Fibroblast of the conjunctiva (primary cell): Measurements from ENCODE around the gene ANO4.

Experiments used
- DNase-seq: peaks from one replicate; pipeline ENCODE4 v3.0.0-alpha.2; 2010; ENCODE audit warnings: low read depth

ANO4 gene

DNA sequence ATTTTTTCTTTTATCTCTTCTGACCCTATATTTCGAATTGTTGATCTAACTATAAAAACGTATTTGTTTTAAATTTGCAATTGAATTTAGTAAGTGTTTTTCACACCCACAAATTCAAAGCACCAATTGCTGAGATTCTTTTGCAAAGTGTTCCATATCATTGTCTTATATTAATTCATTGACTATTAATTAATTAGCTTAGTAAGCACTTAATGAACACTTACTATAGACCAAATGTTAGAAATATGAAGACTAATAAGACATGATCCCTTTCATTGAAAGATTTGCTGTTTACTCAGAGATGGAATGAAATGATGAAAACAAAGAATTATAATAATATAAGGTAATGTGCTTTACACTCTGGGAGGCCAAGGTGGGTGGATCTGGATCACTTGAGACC lies 14.2 kb downstream of the ANO4 start:
- no peak for DNase-seq

DNA sequence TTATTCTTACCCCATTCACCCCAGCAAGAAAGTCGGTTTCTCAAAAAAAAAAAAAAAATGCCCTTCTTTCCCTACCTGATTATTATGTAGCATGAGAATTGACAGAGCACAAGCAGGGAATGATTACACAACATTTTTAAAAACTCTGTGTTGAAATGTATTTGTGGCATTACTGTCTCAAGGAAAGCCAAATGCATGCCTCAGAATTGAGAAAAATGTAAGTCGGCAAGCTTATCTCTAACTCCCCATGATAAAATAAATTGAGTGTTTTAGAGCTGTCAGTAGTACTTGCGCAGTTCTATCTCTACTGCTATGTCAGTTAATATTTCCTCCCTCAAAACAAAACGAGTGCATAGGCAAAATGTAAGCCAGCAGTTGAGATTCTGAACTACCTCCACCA lies 25.7 kb downstream of the ANO4 start:
- DNase-seq, result no peak

DNA sequence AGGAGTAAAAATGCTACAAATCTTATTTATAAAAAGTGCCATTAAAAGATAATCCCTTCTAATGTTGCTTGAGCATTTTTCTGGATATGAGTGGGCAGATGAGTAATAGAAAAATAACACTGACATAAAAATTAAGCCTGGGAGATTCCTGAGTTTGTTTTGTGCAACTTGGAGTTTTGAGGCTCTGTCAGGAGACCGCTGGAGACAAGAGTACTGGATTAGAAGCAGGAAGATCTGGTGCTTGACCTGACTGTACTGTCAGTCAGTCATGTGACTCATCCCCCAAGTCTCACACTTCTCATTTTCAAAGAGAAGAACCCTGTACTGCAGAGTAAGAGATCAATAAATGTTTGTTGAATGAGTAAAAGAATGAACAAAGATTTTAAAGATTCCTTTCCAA lies 29.4 kb downstream of the ANO4 start:
- DNase-seq, result no peak

DNA sequence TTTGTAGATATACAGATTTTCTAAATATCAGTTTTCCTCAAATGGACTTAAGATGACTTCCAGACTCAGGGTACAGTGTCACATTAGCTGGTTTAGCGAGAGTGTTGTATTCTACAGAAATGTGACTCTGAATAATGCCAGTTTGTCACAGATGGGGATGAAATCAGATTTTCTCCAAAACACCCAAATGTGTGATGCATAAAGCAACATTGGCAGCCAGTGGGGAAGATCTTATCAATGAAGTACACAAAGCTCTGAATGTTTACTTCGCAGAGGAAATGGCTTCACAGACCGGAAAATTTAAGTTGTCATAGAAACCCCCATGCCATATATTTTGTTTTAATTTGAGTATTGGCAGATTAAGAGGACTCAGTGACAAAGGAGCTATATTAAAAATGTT lies 29.9 kb downstream of the ANO4 start:
- DNase-seq, result no peak

DNA sequence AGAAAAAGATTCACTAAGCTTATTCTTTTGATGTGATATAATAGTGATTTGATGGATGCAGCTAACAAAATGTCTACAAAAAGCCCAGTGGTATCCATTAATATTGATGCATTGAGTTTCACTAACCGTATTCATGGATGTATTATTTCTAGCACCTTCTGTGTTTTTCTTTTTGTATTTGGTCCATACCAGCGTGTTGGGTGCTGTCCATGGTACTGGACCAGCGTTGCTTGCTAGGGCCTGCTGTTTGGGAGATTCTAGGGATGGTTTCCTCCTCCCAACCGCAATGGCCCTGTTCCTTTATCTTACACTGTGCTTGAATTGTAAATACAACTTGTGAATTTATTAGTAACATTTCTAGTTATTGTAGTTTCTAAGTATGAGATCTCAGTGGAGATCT lies 31.7 kb downstream of the ANO4 start:
- no peak for DNase-seq

DNA sequence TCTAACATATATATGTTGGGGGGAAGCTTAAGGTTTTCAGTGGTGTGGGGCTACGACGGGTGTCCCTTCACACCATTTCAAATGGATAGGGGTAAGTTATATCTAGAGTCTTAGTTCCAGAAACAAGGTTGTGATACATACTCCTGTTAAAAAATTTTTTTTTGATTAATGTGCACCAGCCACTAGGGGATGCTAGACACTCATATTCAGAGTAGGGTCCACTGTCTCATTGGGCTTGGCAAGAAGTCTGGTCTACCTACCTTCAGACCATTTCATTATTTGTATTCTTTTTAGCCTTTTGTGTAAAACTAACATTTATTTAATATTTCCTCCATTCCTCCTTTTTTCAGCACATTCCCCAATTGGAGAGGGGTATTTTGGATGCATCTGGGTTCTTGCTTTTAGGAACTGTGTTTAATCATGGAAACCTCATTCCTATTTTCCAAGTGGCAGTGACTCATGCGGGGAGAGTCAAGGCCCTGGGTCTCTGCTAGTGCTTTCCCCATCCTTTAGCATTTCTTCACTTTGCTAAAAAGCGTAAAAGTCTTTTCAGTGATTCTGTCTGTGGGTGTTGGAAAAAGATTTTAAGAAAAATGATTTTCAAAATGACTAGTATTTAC lies 33.4 kb downstream of the ANO4 start:
- DNase-seq, result no peak

DNA sequence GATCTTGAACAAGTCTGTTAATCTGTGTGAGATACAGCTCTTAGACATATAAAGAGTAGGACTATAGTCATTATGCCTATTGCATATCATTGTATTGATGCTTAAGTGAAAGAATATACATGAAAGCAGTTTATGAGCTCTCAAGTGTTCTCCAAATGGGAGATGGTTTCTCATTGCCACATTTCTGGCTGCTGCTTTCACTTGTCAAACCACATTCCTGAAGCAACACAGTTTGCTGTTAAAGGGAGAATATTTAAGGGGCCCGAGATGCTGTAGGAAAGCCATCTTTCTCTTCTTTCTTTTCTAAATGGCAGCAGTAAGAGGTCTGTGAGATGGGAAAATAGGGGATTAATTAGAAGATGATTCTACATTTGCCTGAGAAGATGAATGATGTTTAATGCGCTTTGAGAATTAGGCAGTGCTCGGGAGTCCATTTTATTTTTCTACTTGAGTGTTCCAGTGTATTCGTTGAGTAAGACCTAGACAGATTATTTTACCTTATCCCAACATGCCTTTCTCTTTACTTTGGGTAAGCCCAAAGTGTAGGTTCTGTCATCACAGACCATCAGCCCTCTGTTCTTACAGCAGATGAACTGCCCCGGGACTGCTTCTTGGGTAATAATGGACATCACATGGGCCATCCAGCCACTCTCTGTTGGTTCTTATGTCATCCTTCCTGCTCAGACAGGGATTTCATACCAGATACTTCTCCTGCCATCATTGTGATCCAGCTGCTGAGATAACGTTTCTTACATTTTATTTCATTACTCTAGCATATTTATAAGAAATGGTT lies 35.6 kb downstream of the ANO4 start:
- no peak for DNase-seq

DNA sequence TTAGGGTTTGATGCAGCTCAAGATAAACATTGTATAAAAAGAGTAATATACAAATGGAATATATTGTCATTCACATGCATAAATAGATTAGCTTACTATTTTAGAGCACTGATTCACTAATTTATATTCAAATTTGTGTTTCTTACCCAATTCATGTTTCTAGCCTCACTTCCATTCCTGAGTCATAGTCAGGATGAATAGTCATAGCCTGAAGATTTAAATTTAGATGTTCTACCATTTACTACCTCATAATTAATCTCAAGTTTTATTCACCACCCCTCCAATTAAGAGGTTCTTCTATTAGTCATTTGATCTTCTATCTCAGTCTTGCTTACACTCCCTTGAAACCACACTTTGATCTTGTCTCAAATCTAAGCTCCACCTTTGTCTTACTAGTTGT lies 38.7 kb downstream of the ANO4 start:
- DNase-seq, result no peak

DNA sequence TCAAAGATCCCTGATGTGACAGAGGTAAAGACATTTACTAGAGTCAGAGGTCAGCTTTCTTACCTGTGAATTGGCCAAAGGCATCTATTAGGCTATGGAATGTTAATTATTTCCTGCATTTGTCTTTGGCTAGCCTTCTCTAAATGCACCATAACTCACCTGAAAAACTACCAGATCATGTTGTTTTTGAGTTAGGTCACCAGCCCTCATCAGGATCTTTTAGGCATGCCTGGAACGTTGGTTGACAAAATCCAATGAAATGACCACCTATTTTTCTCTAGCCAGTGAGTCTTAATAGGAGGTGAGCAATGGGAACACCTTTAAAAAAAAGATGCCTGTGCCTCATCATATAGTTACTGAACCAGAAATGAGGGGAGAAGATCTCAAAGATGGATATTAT lies 46.2 kb downstream of the ANO4 start:
- DNase-seq, result no peak

DNA sequence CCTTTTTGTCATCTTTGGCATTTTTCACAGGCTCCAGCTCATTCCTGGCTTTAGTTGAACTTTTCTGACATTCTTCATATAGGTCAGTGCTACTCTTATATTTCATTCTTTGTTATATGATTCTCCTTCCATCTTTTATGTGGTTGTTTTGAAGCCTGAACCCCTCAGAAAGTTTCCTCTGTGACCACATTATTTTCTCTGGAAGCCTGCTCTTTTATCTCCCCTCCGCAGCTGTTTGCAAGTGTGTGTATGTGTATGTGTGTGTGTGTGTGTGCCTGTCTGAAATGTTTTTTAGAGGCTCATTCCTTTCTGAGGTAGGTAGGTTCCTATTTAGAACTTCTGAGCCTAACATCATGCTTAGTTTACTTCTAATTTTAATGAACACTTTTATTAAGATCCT lies 47.6 kb downstream of the ANO4 start:
- DNase-seq, result no peak

DNA sequence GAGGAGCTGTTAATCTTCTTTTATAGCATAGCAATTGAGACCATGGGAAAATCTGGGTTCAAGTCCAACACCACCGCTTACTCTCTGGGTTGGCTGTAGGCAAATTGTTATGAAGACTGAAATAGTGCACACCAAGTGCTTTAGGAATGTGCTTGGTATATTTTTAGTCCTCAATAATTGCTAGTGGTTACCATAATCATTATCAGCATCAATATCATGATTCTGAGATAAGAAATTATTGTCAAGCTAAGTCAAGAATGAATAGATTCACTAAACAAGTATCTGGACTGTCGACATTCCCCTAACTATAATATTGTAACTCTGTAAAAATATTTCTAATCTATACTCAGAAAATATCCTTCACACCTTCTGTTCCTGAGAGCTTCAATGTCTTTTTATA lies 48.5 kb downstream of the ANO4 start:
- DNase-seq, result no peak

DNA sequence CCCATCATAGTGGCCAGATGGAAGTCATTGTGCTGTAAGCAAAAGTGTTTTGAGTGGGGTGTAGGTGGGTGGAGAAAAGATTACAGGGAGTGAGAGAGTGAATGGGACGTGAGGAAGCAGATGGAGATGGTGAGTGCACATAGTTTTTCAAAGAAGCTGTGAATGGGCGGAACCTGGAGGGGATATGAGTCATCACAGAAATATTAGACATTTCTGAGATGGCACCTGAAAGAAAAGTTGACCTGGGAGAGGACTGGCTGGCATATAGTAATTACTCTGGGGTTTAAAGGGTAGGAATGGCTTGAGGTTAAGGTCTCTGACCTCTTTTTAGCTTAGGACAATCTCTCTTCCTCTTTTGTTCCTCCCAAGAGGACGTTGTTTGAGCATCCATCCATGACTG lies 50.5 kb downstream of the ANO4 start:
- no peak for DNase-seq

DNA sequence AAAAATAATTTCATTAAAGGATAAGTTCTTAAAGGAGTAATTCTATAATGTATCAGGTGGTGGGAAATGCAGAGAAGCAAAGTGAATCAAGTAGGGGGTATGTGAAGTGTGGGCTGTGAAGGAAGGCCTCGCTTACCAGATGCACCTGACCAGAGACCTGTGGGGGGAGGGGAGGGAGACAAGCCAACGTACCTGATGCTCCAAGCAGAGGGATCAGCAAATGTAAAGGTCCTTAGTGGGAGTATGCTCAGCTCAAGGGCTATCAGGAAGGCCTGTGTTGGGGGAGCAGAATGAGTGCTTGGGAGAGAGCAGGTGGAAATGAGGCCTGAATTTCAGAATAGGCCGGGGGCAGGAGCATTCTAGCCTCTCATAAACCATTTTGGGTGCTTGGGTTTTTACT lies 57.1 kb downstream of the ANO4 start:
- no peak for DNase-seq

DNA sequence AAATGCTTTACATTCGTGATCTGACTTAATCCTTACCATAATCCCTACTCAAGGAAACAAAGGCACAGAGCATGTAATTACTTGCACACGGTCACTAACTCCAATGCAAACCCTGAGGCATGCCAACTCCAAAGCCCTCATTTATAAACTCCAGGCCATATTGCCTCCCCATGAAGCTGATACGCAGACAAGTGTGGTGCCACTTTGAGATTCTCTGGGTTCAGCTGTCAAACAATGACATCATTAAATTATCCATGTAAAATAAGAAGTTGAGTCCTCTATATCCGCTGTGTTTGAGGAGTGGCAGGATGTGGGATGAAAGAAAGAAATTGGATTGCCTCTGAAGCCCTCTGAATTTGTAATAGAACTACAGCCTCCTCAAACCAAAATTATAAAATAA lies 62.8 kb downstream of the ANO4 start:
- DNase-seq, result no peak

DNA sequence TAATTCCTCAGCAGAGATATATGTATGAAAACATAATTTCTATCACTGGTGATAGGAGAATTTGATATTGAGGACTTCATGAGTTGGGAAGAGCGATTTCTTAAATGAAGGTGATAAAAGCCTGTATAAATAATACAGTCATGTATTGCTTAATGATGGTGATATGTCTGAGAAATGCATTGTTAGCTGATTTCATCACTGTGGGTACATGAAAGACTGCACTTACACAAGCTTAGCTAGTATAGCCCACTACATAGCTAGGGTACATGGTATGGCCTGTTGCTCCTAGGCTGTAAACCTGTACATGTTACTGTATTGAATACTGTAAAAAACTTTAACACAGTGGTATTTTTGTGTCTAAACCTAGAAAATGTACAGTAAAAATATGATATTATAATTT lies 63.4 kb downstream of the ANO4 start:
- DNase-seq, result no peak

DNA sequence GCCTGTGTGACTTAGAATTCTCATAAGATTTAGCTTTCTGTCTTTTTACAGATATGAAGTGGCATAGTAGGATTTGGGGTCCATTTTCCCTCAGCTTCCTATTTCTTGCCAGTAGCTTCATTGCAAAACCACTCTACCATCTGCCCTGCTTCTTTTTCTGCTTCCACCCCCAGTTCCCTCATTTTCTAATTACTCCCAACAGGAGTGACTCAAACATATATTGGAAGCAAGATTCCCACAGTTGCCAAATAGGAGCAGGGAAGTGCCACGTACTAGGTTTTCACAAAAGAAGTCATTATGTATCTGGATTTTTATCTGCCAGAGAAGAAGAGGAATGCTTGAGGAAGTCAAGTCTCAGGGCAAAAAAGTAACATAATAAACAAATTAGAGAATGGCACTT lies 64.1 kb downstream of the ANO4 start:
- DNase-seq, result no peak

DNA sequence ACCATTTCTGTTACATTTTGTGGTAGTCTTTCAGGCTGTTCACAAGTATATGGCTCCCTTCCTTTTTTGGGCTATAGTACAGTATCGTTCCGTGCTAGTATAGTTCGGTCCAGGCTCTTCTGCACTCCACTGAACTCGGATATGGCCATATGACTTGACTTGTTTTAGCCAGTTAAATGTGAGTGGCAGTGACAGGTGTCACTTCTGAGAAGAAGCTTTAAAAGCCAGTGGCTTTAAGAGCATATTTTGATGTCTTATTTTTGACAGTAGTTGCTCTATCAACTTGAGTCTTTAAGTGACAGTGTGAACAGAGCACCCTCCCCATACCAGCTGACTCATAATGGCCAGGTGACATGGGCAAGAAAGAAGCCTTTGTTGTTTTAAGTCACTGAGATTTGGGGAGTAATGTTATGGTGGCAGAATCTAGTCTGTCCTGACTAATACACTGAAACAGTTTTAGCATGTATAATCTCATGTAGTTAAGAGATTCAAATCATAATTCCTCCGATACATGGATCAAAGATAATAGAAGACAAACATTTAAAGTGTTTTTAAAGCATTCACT lies 64.6 kb downstream of the ANO4 start:
- no peak for DNase-seq

DNA sequence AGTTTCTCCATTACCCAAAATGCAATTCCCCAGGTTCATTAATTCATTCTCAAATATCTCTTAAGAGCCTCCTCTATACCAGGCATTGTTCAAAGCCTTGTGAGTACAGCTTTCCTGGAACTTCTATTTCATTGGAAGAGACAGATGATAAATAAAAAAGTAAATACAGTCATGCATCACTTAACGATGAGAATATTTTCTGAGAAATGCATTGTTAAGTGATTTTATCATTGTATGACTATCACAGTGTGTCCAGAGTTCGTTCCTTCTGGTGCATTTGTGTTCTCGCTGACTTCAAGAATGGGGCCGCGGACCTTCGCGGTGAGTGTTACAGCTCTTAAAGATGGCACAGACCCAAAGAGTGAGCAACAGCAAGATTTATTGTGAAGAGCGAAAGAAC lies 66.0 kb downstream of the ANO4 start:
- DNase-seq, result no peak

DNA sequence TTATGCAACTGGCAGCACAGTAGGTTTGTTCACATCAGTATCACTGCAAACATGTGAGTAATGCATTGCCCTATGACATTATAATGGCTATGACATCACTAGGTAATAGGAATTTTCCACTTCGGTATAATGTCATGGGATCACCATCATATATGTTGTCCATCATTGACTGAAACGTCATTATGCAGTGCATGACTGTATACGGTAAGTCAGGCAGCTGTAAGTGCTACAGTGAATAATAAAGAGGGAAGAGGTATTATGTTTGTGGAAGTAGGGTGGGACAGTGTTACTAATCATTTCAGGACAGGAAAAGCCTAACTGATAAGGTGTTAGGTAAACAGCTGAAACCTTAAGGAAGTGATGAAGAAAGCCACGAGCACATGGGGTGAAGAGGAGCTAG lies 68.1 kb downstream of the ANO4 start:
- no peak for DNase-seq

DNA sequence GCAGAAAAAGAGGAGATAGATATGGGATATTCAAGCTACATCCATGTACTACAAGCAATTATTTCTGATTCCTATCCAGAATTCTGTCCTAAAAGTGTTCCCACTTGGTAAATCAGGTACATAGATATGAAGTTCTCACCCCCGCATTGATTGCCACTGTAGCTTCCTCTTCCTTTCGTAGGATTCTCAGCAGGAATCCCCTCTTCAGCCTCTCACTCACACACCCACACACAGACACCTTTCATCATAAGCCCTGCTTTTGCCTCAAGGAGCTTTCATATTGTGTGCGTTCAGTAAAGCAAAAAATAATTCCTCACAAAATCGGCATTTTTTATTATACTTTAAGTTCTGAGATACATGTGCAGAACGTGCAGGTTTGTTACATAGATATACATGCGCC lies 69.8 kb downstream of the ANO4 start:
- DNase-seq, result no peak

DNA sequence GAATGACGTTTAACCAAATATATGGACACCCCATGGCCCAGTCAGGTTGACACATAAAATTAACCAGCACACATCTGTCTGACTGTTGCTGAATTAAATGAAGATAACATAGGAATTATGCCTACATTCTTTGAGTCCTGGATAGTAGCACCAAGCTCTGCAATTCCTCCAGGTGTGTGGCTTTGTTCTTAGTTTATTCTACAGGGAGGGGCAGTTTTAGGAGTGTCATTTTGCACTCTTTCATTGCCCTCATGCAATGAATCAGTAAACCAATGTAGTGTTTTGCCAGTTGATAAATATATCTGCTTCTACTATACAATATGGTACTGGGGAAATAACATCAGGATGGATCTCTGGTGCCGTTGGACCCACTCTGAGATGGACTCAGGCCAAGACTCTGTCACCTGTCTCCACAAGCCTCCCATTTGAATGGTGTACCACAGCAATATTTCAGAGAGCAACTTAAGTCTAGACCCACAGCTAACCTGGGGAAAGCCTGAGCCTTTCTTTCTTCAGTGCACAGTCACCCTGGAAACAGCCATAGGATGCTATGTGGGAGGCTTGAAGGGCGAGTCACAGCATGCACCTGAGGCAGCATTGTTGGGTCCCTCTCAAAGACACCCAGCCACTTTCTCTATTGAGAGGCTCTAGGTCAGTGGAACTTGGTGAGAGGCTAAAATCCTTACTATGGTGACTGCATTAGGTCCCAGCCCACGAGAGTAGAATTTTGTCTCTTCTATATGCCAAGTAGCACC lies 73.2 kb downstream of the ANO4 start:
- DNase-seq, result no peak

DNA sequence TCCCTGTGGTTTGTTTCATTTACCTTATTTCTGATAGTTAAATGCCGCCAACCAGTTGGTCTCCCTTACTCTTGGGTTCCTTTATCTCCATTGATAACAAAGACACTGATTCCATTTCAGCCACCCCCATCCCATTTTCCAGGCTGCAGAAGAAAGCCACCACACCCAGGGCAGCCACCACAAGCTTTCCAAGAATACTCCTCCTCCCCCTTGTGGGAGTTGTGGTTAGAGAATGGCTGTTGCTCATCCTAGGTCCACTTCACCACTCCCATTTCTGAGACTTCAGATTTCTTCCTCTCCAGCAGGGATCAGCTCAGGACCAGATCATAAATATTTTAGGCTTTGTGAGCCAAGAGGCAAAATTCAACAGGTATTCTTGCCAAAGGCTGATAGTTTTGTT lies 73.9 kb downstream of the ANO4 start:
- no peak for DNase-seq

DNA sequence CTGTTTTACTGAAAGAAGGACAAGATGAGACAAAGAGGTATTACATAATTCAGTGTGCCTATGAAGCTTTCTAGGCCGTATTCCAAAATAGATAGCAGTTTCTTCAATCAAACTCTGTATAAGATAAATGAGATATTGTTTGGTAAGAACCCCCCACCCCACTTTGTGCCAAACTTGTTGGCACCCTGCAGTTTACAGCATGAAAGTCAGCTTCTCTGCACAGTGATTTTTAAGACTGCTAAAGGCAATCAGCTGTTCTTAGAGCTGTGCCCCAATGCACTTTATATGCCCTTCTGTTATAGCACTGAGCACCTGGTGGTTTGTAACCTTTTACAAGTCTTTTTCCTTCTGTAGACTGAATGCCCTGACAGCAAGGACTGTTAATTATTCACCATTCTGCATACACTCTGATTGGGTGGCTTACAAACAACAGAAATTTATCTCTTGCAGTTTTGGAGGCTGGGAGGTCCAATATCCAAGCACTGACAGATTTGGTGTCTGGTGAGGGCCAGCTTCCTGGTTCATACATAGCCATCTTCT lies 76.7 kb downstream of the ANO4 start:
- DNase-seq, result no peak
